ENCODE data around the gene NFKBIZ. TPM values are rescaled to one million over a fixed set of nuclear protein-coding genes. Genes with fewer than 3 reads are reported as not detected.

Gene NFKBIZ
- total RNA-seq, 1 experiment from 2014 or later = 63.0 TPM

GRCh38 chr3:101813817-101814440 is 35.4 kb upstream of the NFKBIZ start:
- no peaks in the 10 kb centered on the region for H3K9me2 ChIP-seq (replicated peaks; ENCODE audit: low read length)
- H3K9ac ChIP-seq (ENCODE audit: low read length) = peak overlapping the region; percentile 58
- intact Hi-C loops (cut with micrococcal nuclease) = loop anchor here (1.0 to 10.0 kb wide), 7 partner anchors 35 to 411 kb away; partner anchors contain the start of gene NFKBIZ
- H3K36me3 ChIP-seq (ENCODE audit: low read depth, low read length) = no peaks in the 10 kb centered on the region; the same call in 1 of the 2 replicates
- ChIA-PET POLR2A (ENCODE audit: unreplicated experiment) (interaction anchor here (0.5 to 0.6 kb wide), 2 partner anchors 360 to 414 kb away, joined by 3 to 5 read pairs; no protein-coding TSS in a partner anchor), CTCF (interaction anchor here (0.6 to 1.1 kb wide), 4 partner anchors 31 to 411 kb away, joined by 3 to 17 read pairs (median 4); no protein-coding TSS in a partner anchor)
- H3K9me3 ChIP-seq (ENCODE audit: low read length) = no peaks in the 10 kb centered on the region
- no peaks in the 10 kb centered on the region for H4K20me1 ChIP-seq (ENCODE audit: low read length)
- TF ChIP-seq CTCF (conservative IDR thresholded peaks at IDR 0.05; ENCODE audit: low read depth, low read length) = peak; percentile 87
- TF ChIP-seq EZH2 (IDR thresholded peaks at IDR 0.05; ENCODE audit: low read length, unreplicated experiment) = no peak
- no peak for TF ChIP-seq EZH2phosphoT487 (IDR thresholded peaks at IDR 0.05; ENCODE audit: borderline replicate concordance, low read length)
- H3K4me3 ChIP-seq (ENCODE audit: low read length) = no peak overlapping the region
- DNase-seq (peak; percentile 74), ATAC-seq (peak; percentile 21; the same call in 1 of the 2 replicates)
- peak overlapping the region; percentile 50 for H3K27ac ChIP-seq (ENCODE audit: low read length)
- H3K4me1 ChIP-seq (ENCODE audit: insufficient read depth, low read length) = peaks cover 31% of the 10 kb centered on the region
- H3K79me2 ChIP-seq (ENCODE audit: low read length) = no peaks in the 10 kb centered on the region
- BruUV-seq (replicated peaks) = no TSS peak
- H3K4me2 ChIP-seq (ENCODE audit: low read length) = 0 out of 2 replicates have a peak overlapping the region, but pooled peaks have one; percentile 1
- H3K27me3 ChIP-seq (ENCODE audit: low read length) = no peaks in the 10 kb centered on the region
- no peaks in the 10 kb centered on the region for H3F3A ChIP-seq (ENCODE audit: low read length, unreplicated experiment)
- H2AFZ ChIP-seq (ENCODE audit: low read length) = no peak overlapping the region

GRCh38 chr3:101814835-101815234 is 34.5 kb upstream of the NFKBIZ start:
- H2AFZ ChIP-seq (ENCODE audit: low read length) = no peak overlapping the region
- H3K36me3 ChIP-seq (ENCODE audit: low read depth, low read length) = no peaks in the 10 kb centered on the region; the same call in 1 of the 2 replicates
- H3K4me3 ChIP-seq (ENCODE audit: low read length) = no peak overlapping the region
- no peaks in the 10 kb centered on the region for H3F3A ChIP-seq (ENCODE audit: low read length, unreplicated experiment)
- H3K9ac ChIP-seq (ENCODE audit: low read length) = peak overlapping the region; percentile 58; the same call in 1 of the 2 replicates
- no peak for ATAC-seq
- no peaks in the 10 kb centered on the region for H3K9me3 ChIP-seq (ENCODE audit: low read length)
- peaks cover 25% of the 10 kb centered on the region for H3K4me1 ChIP-seq (ENCODE audit: insufficient read depth, low read length)
- no peaks in the 10 kb centered on the region for H3K27me3 ChIP-seq (ENCODE audit: low read length)
- no TSS peak for BruUV-seq (replicated peaks)
- 0 out of 2 replicates have a peak overlapping the region, but pooled peaks have one; percentile 10 for H3K27ac ChIP-seq (ENCODE audit: low read length)
- no peak for DNase-seq
- no peaks in the 10 kb centered on the region for H3K9me2 ChIP-seq (replicated peaks; ENCODE audit: low read length)
- ChIA-PET POLR2A (ENCODE audit: unreplicated experiment) (no interaction called here), CTCF (interaction anchor here (0.5 to 1.0 kb wide), 3 partner anchors 360 to 414 kb away, joined by 3 to 4 read pairs (median 4); no protein-coding TSS in a partner anchor)
- H3K4me2 ChIP-seq (ENCODE audit: low read length) = no peak overlapping the region
- intact Hi-C loops (cut with micrococcal nuclease) = loop anchor here (5.0 to 10.0 kb wide), 3 partner anchors 47 to 320 kb away; no protein-coding TSS in a partner anchor
- H4K20me1 ChIP-seq (ENCODE audit: low read length) = no peaks in the 10 kb centered on the region
- TF ChIP-seq CTCF (conservative IDR thresholded peaks at IDR 0.05; ENCODE audit: low read depth, low read length) (no peak), EZH2 (IDR thresholded peaks at IDR 0.05; ENCODE audit: low read length, unreplicated experiment) (no peak), EZH2phosphoT487 (IDR thresholded peaks at IDR 0.05; ENCODE audit: borderline replicate concordance, low read length) (no peak)
- H3K79me2 ChIP-seq (ENCODE audit: low read length) = no peaks in the 10 kb centered on the region

Data from PC-3 (cell line).